ENCODE results near the gene LRRTM3. TPM values are rescaled to one million over a fixed set of nuclear protein-coding genes. Genes with fewer than 3 reads are reported as not detected.

LRRTM3 gene
- total RNA-seq, 2 donors from 2014 or later = not detected

DNA sequence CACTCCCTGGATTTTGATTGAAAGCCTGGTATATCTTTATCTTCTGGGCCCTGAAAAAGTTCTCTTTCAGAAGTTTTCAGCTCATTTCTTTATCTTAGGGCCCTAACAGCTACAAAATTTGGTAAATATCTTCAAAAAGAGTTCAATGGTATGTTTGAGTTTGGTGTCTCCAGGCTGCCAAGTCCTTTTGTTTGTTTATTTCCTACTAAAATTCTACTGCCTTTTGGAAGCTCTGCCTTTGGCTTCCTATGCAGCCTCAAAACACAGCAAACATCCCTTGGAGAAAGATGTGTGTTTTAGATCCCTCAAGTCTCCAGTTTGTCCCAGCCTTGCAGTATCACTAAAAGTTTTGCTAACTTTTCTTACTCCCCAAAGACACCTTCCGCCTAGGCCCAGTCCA lies 146.8 kb downstream of the LRRTM3 start:
- Mint-ChIP-seq H3K36me3 (no peaks in the 10 kb centered on the region), H3K27ac (no peak overlapping the region), H3K9me3 (peaks cover 0 to 3% of the 10 kb centered on the region in 2 donors)
- DNase-seq (ENCODE audit: low spot score in 2 of 2) (no peak), ATAC-seq (no peak)

DNA sequence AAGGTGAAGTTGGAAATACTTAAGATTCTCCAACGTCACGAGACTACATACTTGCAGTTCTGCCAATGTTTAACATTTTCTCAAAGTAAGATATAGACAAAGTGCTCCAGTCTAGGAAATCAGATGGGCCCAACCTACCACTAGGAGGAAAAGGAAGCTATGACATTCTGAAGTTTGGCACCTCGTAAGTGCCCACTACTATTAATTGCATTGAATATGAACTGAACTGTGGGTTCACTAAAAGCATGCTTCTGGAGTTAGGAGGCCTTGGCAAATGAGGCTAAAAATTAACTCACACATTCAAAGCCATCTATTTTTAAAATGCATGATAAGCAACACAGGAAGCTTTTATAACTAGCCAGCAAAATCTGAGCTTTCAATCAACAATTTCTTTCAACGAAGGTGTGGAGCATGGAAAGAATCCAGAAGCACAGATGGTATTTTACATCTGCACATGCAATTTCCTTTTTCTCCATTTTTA lies 149.7 kb downstream of the LRRTM3 start:
- H3K27ac Mint-ChIP-seq = no peak overlapping the region
- H3K9me3 Mint-ChIP-seq = peaks cover 5 to 7% of the 10 kb centered on the region in 2 donors
- no peaks in the 10 kb centered on the region for H3K36me3 Mint-ChIP-seq
- no peak for DNase-seq (ENCODE audit: low spot score in 2 of 2)
- ATAC-seq = no peak

DNA sequence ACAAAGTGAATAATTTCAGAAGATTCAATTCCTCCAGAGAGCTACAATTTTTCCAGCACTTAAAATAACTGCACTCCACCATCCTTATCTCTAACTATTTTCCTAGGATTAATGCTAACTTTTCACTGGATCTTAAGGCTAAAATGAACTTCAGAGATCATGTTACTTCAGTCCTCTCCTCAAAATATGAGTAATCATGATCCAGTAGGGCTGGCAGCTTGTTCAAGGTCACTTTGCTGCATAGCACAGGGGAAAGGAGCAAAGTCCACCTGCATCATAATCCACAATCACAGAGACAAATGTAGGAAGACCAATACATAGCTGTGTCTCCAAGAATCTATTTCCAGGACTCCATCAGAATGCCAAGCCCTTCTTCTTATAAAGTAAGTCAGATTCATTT lies 150.3 kb downstream of the LRRTM3 start:
- no peak for ATAC-seq
- H3K36me3 Mint-ChIP-seq = no peaks in the 10 kb centered on the region
- H3K27ac Mint-ChIP-seq = no peak overlapping the region
- no peak for DNase-seq (ENCODE audit: low spot score in 2 of 2)
- H3K9me3 Mint-ChIP-seq = peaks cover 5 to 7% of the 10 kb centered on the region in 2 donors

DNA sequence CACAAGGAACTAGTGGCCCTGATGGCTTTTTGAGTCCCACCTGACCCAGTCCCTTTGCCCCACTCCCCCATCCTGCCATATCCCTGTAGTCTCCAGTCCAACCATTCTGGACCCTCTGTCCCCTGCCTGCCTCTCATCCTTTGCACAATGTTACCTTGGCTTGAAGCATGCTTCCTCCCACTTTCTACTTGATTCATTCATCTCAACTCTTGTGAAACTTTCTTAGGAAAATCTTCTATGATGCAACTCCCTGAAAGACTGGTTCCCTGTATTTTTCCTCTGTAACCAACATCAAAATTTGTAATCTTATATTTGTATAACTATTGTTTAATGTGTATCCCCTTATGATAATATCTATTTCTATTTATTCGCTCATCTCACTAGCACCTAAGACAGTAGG lies 151.5 kb downstream of the LRRTM3 start:
- DNase-seq (ENCODE audit: low spot score in 2 of 2) (no peak), ATAC-seq (no peak)
- Mint-ChIP-seq H3K36me3 (no peaks in the 10 kb centered on the region), H3K9me3 (peaks cover 3 to 5% of the 10 kb centered on the region in 2 donors), H3K27ac (no peak overlapping the region)

DNA sequence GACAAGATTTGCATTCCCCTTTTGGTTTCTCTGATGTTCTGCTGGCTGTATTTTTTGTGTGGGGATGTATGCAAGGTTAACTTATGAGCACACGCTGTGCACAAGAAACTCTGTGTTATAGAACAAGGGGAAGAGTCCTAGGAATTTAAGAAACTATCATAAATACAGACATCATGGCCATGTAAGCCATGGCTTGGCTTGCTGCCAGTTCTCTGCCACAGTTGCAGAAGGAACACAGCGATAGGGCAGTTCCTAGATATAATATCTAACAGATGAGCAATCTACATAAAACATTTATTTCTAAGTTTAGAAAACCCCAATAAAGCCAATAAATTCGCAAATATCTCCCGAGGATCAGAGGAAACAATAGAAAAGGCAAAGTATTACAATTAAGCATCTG lies 153.3 kb downstream of the LRRTM3 start:
- Mint-ChIP-seq H3K27ac (no peak overlapping the region), H3K36me3 (no peaks in the 10 kb centered on the region), H3K9me3 (peaks cover 3 to 5% of the 10 kb centered on the region in 2 donors)
- ATAC-seq = no peak
- DNase-seq (ENCODE audit: low spot score in 2 of 2) = no peak

DNA sequence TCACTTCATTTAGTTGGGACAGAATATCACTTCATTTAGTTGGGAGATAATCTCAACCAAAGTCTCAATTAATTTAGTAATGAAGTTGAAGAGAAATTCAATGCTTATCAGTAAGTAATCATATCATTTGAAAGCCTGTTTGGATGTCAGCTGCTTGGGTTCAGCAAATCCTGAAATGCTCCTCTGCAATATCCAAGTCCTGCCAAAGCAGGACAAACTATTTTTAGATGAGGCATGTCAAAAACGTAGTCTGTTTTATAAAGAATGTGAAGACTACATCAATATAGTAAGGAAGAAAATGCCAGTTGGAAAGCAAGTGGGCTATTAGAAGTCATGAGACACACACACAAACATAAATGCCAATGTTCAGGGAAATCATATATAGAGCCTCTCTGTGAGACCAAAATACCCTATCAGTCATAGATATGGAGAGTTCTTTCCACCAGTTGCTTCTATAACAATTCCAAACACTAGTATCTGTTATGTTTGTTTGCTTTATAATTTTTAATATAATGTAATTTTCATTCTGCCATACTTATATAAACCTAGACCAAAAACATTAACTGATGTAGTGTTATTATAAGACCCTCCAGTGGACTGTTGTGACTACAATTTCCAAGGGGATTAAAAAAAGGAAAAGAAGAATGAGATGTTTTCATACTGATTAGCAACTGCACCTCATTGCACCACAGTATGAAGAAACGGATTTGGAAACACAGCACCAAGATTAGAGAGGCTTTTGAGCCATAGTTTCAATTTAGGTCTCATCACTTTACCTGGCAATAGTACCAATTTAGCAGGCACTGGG lies 160.7 kb downstream of the LRRTM3 start:
- no peaks in the 10 kb centered on the region for H3K36me3 Mint-ChIP-seq
- no peak overlapping the region for H3K27ac Mint-ChIP-seq
- H3K9me3 Mint-ChIP-seq = no peaks in the 10 kb centered on the region
- ATAC-seq = no peak
- DNase-seq (ENCODE audit: low spot score in 2 of 2) = no peak

DNA sequence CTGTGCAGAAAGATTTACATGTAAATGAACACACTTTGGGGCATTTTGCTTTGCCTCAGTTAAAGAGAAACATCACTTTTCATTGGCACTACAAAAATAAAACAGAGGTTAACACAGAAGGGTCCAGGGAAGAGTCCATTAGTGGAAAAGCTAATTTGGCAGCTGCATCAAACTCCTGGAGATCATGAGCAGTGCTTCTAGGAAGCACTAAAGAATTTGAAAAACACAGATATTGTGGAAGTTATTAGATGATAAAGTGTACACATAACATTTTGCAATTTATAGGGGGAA lies 161.2 kb downstream of the LRRTM3 start:
- no peaks in the 10 kb centered on the region for H3K9me3 Mint-ChIP-seq
- DNase-seq (ENCODE audit: low spot score in 2 of 2) (no peak), ATAC-seq (no peak)
- no peaks in the 10 kb centered on the region for H3K36me3 Mint-ChIP-seq
- no peak overlapping the region for H3K27ac Mint-ChIP-seq

DNA sequence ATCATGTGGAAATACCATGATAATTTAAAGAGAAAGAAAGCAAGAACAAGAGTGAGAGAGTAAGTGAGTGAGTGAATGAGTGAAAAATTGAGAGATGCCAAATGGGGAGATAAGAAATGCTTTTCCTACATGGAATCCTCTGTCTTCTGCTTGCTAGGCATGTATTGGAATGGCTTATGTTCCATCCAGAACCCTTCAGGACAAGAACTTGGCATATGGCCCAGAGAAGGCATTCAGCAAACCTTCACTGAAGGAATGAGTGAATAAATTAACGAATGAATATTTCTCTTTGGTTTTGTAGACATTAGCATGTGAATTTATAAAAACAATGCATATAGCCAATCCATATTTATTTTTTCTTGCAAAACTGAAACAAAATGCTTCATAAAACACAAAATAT lies 162.2 kb downstream of the LRRTM3 start:
- no peak for DNase-seq (ENCODE audit: low spot score in 2 of 2)
- Mint-ChIP-seq H3K36me3 (no peaks in the 10 kb centered on the region), H3K9me3 (no peaks in the 10 kb centered on the region), H3K27ac (no peak overlapping the region)
- ATAC-seq = no peak

DNA sequence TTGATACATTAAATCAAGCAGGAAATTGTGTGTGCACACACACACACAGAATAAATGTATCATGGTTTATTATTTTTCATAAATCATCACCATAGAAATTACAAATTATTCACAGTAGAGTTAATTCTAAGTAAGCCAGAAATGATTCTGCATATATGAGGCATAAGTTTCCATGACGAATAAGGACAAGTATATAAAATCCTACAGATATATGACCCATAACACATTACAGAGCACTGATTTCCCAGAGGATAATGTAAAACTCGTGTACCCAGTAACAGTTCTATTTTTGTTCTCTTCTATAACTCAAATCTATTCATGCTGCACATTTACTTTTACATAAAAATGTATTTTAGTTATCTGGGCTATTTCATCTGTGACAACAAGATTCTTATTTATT lies 169.7 kb downstream of the LRRTM3 start:
- Mint-ChIP-seq H3K36me3 (no peaks in the 10 kb centered on the region), H3K27ac (no peak overlapping the region), H3K9me3 (no peaks in the 10 kb centered on the region)
- no peak for ATAC-seq
- DNase-seq (ENCODE audit: low spot score in 2 of 2) = no peak

DNA sequence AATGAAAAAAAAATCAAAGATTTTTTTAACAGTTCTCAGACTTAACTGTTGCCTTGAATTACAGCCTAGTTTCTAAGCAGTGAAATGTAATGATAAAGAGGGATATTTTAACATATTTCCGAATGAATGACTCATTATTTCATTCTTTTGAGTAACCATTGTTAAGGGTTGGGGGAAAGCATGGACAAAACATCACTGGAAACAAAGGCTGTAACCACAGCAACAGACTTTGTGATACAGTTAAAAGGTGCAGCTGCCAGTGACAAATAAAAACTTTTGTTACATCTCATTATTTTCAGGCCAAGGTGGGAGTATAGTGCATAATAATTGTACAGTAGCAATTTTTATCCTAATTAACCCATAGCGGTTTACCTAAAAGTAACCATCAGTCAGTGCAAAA lies 172.6 kb downstream of the LRRTM3 start:
- H3K27ac Mint-ChIP-seq = no peak overlapping the region
- DNase-seq (ENCODE audit: low spot score in 2 of 2) (no peak), ATAC-seq (no peak)
- no peaks in the 10 kb centered on the region for H3K9me3 Mint-ChIP-seq
- H3K36me3 Mint-ChIP-seq = no peaks in the 10 kb centered on the region

DNA sequence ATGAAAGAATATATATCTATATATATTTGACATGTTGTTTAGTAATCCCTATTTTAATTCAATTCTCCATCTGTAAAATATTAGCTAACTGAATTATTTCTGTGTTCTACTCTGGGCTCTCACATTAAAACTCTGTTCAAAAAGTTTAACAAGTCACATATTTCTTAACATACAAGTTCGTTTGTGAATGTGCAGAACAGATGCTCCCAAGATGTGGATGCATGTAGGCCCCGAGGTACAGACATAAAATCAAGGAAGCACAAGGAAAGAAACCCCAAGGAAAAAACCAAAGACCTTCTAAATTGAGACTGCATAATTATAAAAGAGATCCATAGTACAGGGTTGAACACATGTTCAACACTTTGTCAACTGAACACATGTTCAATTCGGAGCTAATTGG lies 175.1 kb downstream of the LRRTM3 start:
- H3K36me3 Mint-ChIP-seq = no peaks in the 10 kb centered on the region
- no peak for ATAC-seq
- H3K9me3 Mint-ChIP-seq = no peaks in the 10 kb centered on the region
- no peak for DNase-seq (ENCODE audit: low spot score in 2 of 2)
- no peak overlapping the region for H3K27ac Mint-ChIP-seq

DNA sequence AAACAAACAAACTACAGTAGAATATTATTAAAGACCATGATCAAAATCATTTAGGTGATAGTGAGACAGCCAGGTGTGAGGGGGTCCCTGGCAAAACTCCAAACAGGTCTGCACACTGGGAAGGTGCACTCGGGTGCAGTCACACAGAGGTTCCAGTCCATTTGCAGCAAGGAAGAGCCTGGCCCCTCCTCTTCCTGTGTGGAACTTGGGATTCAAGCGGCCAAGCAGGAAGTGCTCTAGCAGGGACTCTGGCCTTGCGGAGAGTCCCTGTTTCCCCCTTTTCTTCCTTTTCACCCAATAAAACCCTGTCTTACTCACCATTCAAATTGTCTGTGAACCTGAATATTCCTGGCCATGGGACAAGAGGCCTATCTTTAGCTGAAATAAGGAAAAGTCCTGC lies 181.8 kb downstream of the LRRTM3 start:
- Mint-ChIP-seq H3K36me3 (no peaks in the 10 kb centered on the region), H3K9me3 (no peaks in the 10 kb centered on the region), H3K27ac (no peak overlapping the region)
- DNase-seq (ENCODE audit: low spot score in 2 of 2) (no peak), ATAC-seq (no peak)

DNA sequence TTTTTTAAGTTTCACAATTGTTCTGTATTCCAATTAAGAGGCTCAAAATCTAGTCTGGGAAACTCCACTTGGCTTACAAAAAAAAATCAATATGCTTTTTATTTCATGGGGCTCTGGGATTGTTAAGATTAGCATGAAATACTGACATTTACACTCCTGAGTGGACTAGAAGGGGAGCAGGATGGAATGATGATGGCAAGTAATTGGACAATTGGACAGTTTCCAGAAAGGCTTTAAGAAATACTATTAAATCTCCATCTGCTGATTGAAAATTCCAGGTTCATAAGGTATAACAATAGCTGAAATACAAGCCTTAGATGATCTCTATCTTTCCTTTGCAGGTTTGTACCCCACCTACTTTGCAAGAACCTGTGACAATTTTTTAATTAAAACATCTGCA lies 184.4 kb downstream of the LRRTM3 start:
- ATAC-seq (no peak), DNase-seq (ENCODE audit: low spot score in 2 of 2) (no peak)
- Mint-ChIP-seq H3K9me3 (no peaks in the 10 kb centered on the region), H3K27ac (no peak overlapping the region), H3K36me3 (no peaks in the 10 kb centered on the region)

DNA sequence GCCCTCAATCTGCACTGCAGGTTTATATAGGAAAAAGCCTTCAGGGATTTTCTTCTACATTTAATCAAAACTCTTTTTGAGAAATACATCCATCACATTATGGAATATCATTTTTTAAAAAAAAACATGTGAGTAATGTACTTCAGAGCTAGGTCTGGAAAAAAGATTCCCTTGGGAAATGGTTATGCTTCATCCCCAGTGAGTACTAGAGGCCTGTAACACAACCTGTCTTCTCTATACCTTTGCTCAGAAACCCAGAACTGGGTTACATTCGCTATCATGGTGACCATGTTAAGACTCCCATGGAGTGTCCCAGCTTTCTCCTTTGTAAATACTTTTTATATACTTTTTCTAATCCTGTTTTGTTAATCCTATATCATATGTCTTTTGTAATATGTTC lies 186.9 kb downstream of the LRRTM3 start:
- no peak for DNase-seq (ENCODE audit: low spot score in 2 of 2)
- ATAC-seq = no peak
- H3K36me3 Mint-ChIP-seq = no peaks in the 10 kb centered on the region
- H3K9me3 Mint-ChIP-seq = no peaks in the 10 kb centered on the region
- no peak overlapping the region for H3K27ac Mint-ChIP-seq

DNA sequence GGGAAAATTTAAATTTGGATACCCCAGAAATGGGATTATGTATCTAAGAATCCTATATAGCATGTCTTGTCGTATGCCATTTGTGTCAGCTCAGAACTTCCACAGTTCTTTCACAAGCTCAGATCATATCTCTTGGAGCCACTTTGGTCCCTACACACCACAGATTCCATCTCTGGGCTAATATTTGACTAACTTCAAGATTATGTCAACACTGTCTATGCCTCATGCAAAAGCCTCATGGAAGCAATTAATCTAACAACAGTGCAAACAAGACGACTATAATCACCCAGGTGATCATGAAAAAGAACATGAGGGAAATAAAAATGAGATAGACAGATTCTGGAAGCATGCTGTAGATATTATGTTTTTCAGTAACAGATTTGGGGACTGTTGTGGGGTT lies 189.1 kb downstream of the LRRTM3 start:
- DNase-seq (ENCODE audit: low spot score in 2 of 2) (no peak), ATAC-seq (no peak)
- no peaks in the 10 kb centered on the region for H3K36me3 Mint-ChIP-seq
- no peak overlapping the region for H3K27ac Mint-ChIP-seq
- no peaks in the 10 kb centered on the region for H3K9me3 Mint-ChIP-seq

DNA sequence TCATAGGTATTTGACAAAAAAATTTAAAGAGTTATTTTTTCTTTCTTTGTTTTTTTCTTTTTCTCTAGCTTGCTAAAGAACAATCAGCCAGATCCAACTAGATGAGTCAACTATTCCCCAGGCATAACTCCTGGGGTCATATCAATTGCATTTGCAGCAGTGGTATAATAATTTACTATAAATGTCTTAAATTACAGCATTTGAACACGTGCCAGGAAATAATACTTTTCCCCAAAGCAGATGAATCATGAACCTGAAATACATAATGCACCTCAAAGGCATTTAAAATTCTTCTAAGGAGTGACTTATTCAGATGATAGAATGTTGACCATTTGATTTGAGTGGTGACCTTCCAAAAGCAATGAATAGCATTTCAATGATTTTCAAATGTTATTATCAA lies 190.1 kb downstream of the LRRTM3 start:
- H3K36me3 Mint-ChIP-seq = no peaks in the 10 kb centered on the region
- no peaks in the 10 kb centered on the region for H3K9me3 Mint-ChIP-seq
- DNase-seq (ENCODE audit: low spot score in 2 of 2) (no peak), ATAC-seq (no peak)
- no peak overlapping the region for H3K27ac Mint-ChIP-seq

DNA sequence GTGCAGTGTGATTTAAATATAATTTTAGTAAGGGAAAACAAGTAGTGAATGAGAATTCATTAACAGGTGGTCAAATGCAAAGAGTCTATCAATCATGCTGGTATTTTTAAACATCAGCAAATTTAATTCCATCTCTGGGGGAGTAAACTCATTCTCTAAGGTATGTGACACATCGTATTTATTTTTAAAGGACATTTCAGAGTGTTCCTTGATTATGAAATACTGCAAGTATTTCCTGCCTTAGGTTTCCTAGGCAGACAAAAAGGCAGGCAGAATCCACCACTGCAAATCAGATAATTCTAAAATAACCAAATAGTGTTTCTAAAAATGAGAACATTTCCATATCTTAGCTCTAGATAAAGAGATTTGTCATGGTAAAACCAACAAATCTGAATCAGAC lies 193.8 kb downstream of the LRRTM3 start:
- no peak for ATAC-seq
- no peaks in the 10 kb centered on the region for H3K9me3 Mint-ChIP-seq
- no peak for DNase-seq (ENCODE audit: low spot score in 2 of 2)
- no peaks in the 10 kb centered on the region for H3K36me3 Mint-ChIP-seq
- no peak overlapping the region for H3K27ac Mint-ChIP-seq

DNA sequence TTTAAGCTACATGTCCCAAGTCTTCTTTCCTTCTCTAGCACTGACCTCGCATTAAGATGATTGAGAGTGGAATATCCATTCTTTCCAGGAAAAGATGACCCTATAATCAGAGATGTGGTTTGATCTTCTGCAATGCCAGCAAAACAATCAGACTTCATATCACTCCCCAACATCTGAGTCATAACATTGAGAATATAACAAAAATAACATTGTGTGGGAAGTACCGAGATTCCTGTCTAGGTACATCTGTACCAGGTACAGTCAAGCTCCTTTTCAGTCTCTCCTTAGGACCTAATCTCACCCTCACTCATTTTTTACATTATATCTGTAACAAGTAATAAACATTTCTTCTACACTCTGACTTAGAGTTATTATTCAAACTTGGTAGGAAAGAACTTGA lies 201.6 kb downstream of the LRRTM3 start:
- DNase-seq (ENCODE audit: low spot score in 2 of 2) (no peak), ATAC-seq (no peak)
- H3K36me3 Mint-ChIP-seq = no peaks in the 10 kb centered on the region
- no peak overlapping the region for H3K27ac Mint-ChIP-seq
- no peaks in the 10 kb centered on the region for H3K9me3 Mint-ChIP-seq

DNA sequence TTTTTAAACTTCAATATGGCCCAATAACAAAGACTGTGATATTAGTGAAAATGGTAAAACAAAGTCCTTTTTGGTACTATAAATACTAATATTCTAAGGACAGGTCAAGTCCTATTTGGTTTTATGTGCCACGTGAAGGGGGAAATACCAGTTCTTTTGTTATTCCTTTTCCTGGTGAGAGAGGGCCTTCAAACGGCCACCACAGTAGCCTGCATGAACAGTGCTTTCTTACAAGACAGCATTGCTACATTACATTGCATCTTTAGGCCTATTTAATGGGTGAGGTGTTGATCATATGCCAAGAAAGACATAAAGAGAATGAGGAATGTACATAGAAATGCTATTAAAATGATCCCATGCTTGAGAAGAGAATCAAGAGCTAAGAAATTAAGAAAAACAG lies 214.8 kb downstream of the LRRTM3 start:
- Mint-ChIP-seq H3K9me3 (peaks cover 0 to 4% of the 10 kb centered on the region in 2 donors), H3K27ac (no peak overlapping the region), H3K36me3 (no peaks in the 10 kb centered on the region)
- no peak for ATAC-seq
- no peak for DNase-seq (ENCODE audit: low spot score in 2 of 2)

All from activated naive CD4-positive, alpha-beta T cell treated with anti-CD3 and anti-CD28 coated beads, Interleukin-2, amount 50 U/mL, for 72 hours (primary cell).